Renal pelvis (tissue), 4 donors: Measurements from ENCODE around the gene IGFL2. TPM values are rescaled to one million over a fixed set of nuclear protein-coding genes. Genes with fewer than 3 reads are reported as not detected.
"Not testable (repeated sequence)": the region's sequence is repeated elsewhere in the genome, so short reads cannot be mapped to it uniquely, and the experiment has no call there.

Experiments used
- DNase-seq: peaks from one replicate; pipeline ENCODE4 v3.0.0-alpha.2; 2013
- polyA plus RNA-seq, 3 donors: library from polyadenylated mRNA; unstranded; fragments of 120-200 nt; gene quantifications; one replicate each; pipeline ENCODE4 v1.2.1, GENCODE V29; 2013; ENCODE audit not compliant: insufficient read length in 3 of 3

Gene IGFL2
- polyA plus RNA-seq, 3 donors: 0.12 to 0.18 TPM; not detected in 1

- DNase-seq: no peak
These were observed 42.2 kb downstream of the IGFL2 start for GRCh38 chr19:46189971-46190888.

- DNase-seq: no peak
These were observed 43.3 kb downstream of the IGFL2 start for GRCh38 chr19:46191356-46191755.

GRCh38 chr19:46191972-46192371 lies 43.9 kb downstream of the IGFL2 start:
- no peak for DNase-seq

- DNase-seq: not testable (repeated sequence)
These were observed 44.6 kb downstream of the IGFL2 start for GRCh38 chr19:46192626-46192991.

- DNase-seq: no peak
These were observed 45.1 kb downstream of the IGFL2 start for GRCh38 chr19:46192992-46193650.

- no peak for DNase-seq
These were observed 45.6 kb downstream of the IGFL2 start for GRCh38 chr19:46193678-46194077.

GRCh38 chr19:46195104-46195503 lies 47.1 kb downstream of the IGFL2 start:
- DNase-seq: no peak

- not testable (repeated sequence) for DNase-seq
These were observed 47.9 kb downstream of the IGFL2 start for GRCh38 chr19:46195919-46196318.

- DNase-seq: no peak
These were observed 48.5 kb downstream of the IGFL2 start for GRCh38 chr19:46196410-46197124.

GRCh38 chr19:46197314-46198070 lies 49.5 kb downstream of the IGFL2 start:
- DNase-seq: no peak

GRCh38 chr19:46198756-46199155 lies 50.7 kb downstream of the IGFL2 start:
- DNase-seq: no peak

GRCh38 chr19:46201454-46202310 lies 53.6 kb downstream of the IGFL2 start:
- DNase-seq: no peak

GRCh38 chr19:46202426-46202825 lies 54.4 kb downstream of the IGFL2 start:
- no peak for DNase-seq

GRCh38 chr19:46202872-46203860 lies 55.1 kb downstream of the IGFL2 start:
- no peak for DNase-seq

GRCh38 chr19:46204008-46204407 lies 56.0 kb downstream of the IGFL2 start:
- no peak for DNase-seq

- no peak for DNase-seq
These were observed 57.3 kb downstream of the IGFL2 start for GRCh38 chr19:46205183-46205984.

- no peak for DNase-seq
These were observed 58.1 kb downstream of the IGFL2 start for GRCh38 chr19:46206176-46206575.

GRCh38 chr19:46206682-46207081 lies 58.6 kb downstream of the IGFL2 start:
- DNase-seq: no peak

GRCh38 chr19:46207858-46208257 lies 59.8 kb downstream of the IGFL2 start:
- not testable (repeated sequence) for DNase-seq
